Esophagus muscularis mucosa (tissue), 4 donors: ENCODE data around the gene PIK3R4. TPM values are rescaled to one million over a fixed set of nuclear protein-coding genes. Genes with fewer than 3 reads are reported as not detected.

Experiments
- DNase-seq: peaks from one replicate; pipeline ENCODE4 v3.0.0-alpha.2; 2017; ENCODE audit errors: extremely low spot score
- H3K27ac ChIP-seq, 4 donors: fragments of 200-600 bp; sonication (generic); replicated peaks in 1 of 4; 1 replicate in 3 of 4; 2 replicates in 1 of 4; pipeline ENCODE4 v1.5.1; 2016 to 2019; ENCODE audit warnings: mild to moderate bottlenecking in 1 of 4
- H3K27me3 ChIP-seq, 4 donors: fragments of 200-600 bp; sonication (generic); one replicate each; pipeline versions ENCODE4 v1.5.1 to v1.6.0; 2016 to 2019
- H3K36me3 ChIP-seq, 4 donors: fragments of 200-600 bp; sonication (generic); one replicate each; pipeline ENCODE4 v1.5.1; 2016 to 2019
- H3K4me1 ChIP-seq, 4 donors: fragments of 200-600 bp; sonication (generic); one replicate each; pipeline ENCODE4 v1.5.1; 2016 to 2019
- H3K4me3 ChIP-seq, 4 donors: fragments of 200-600 bp; sonication (generic); 1 replicate in 2 of 4; 2 replicates in 2 of 4; pipeline ENCODE4 v1.5.1; 2016 to 2019; ENCODE audit warnings: mild to moderate bottlenecking in 4 of 4, moderate library complexity in 1 of 4
- H3K9me3 ChIP-seq, 4 donors: fragments of 200-600 bp; sonication (generic); 1 replicate in 3 of 4; 2 replicates in 1 of 4; pipeline ENCODE4 v1.5.1; 2016 to 2019
- EP300 ChIP-seq: sonication (generic); formaldehyde crosslinking; IDR thresholded peaks from one replicate; pipeline ENCODE4 v1.6.1; 2017; ENCODE audit warnings: antibody characterized with exemption
- POLR2A ChIP-seq: fragments of 450-650 bp; IDR thresholded peaks from one replicate; pipeline ENCODE4 v1.6.1; 2017; ENCODE audit warnings: antibody characterized with exemption, moderate library complexity, mild to moderate bottlenecking, low read depth
- POLR2AphosphoS5 ChIP-seq, 2 donors: sonication (generic); formaldehyde crosslinking; IDR thresholded peaks; one replicate each; pipeline ENCODE4 v1.6.1; 2017; ENCODE audit warnings: antibody characterized with exemption in 2 of 2
- WGBS: methylation state at CpG from one replicate; pipeline ENCODE4 v1.1.5; 2018; 5-methylcytosine and 5-hydroxymethylcytosine counted together
- intact Hi-C: fragments of 100-400 bp; cut with DNase I; formaldehyde crosslinking; loops from one replicate; pipeline ENCODE4 v1.15.1; 2023
- total RNA-seq, 4 donors: library from RNA; depleted of rRNA; stranded (reverse); fragments of >200 nt; gene quantifications; one replicate each; pipeline versions ENCODE4 v1.1.0 to v1.2.1, GENCODE V29; 2016
- TF ChIP-seq, protein P1 (sequence below), 3 experiments: fragments of 200-600 bp in 2 of 3; fragments of 450-650 bp in 1 of 3; sonication (generic) in 2 of 3; IDR thresholded peaks; one replicate each; pipeline ENCODE4 v1.5.1; 2017 to 2019; ENCODE audit warnings: antibody characterized with exemption in 3 of 3, mild to moderate bottlenecking in 2 of 3, moderate library complexity in 1 of 3

The PIK3R4 gene
- total RNA-seq, 4 donors from 2014 or later = 30.6 to 40.0 (median 38.0) TPM

DNA sequence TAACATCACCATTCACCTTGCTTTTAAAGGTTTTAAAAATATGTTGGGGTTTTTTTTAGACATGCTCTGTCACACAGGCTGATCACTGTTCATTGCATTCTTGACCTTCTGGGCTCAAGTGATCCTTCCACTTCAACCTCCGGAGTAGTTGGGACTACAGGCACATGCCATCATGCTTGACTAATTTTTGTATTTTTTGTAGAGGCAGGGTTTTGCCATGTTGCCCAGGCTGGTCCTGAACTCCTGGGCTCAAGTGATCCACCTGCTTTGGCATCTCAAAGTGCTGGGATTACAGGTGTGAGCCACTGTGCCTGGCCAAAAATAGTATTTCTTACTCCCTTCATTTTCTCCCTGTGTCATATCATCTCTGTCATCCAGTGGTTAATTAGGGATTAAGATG is 101.4 kb downstream of the PIK3R4 start:
- TF ChIP-seq POLR2A (no peak), EP300 (no peak), POLR2AphosphoS5 (IDR thresholded peaks at IDR 0.05) (no peak)
- Histone ChIP-seq H3K27ac (no peak overlapping the region), H3K9me3 (no peaks in the 10 kb centered on the region), H3K36me3 (no peaks in the 10 kb centered on the region), H3K27me3 (no peaks in the 10 kb centered on the region), H3K4me3 (no peak overlapping the region), H3K4me1 (no peaks in the 10 kb centered on the region)
- WGBS = 84% methylated on average over 1 of the region's 1 CpG
- peak; percentile 12 for DNase-seq
- intact Hi-C loops = no loop called here

DNA sequence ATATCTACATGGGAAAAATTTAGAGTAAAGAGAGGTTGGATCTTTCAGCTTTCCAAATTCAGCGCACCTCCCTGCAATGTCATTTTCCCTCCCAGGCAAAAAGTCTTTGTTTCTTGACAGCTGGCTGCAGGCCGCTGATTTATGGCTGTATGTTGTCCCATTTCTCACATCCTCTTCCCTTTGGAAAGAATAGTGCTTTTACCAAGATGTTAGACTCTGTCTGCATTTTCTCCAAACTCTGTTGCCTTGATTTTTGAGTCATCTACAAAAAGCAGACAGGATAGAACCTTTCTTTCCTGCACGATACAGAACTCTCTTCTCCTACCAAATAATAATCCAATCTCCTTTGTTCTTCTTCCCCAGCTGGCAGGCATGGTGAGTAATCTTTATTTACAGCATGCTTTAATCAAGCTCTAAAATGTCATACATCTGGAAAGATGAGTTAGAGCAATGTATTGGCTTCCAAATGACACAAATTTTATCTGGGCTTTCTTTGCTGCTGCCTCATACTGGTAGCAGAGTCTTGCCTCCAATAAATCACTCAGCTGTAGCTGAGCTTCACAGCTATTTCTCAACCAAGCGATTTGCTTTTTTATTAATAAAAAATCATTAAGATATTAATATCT is 101.9 kb downstream of the PIK3R4 start:
- H3K4me3 ChIP-seq = no peak overlapping the region
- TF ChIP-seq, protein P1, sequence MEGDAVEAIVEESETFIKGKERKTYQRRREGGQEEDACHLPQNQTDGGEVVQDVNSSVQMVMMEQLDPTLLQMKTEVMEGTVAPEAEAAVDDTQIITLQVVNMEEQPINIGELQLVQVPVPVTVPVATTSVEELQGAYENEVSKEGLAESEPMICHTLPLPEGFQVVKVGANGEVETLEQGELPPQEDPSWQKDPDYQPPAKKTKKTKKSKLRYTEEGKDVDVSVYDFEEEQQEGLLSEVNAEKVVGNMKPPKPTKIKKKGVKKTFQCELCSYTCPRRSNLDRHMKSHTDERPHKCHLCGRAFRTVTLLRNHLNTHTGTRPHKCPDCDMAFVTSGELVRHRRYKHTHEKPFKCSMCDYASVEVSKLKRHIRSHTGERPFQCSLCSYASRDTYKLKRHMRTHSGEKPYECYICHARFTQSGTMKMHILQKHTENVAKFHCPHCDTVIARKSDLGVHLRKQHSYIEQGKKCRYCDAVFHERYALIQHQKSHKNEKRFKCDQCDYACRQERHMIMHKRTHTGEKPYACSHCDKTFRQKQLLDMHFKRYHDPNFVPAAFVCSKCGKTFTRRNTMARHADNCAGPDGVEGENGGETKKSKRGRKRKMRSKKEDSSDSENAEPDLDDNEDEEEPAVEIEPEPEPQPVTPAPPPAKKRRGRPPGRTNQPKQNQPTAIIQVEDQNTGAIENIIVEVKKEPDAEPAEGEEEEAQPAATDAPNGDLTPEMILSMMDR (IDR thresholded peaks at IDR 0.05) = no peak
- no peak for TF ChIP-seq POLR2A
- intact Hi-C loops = no loop called here
- H3K27me3 ChIP-seq = no peaks in the 10 kb centered on the region
- no peak overlapping the region for H3K27ac ChIP-seq
- H3K36me3 ChIP-seq = no peaks in the 10 kb centered on the region
- no peaks in the 10 kb centered on the region for H3K9me3 ChIP-seq
- WGBS = 49% methylated on average over 4 of the region's 4 CpGs
- peak; percentile 12 for DNase-seq
- no peaks in the 10 kb centered on the region for H3K4me1 ChIP-seq

DNA sequence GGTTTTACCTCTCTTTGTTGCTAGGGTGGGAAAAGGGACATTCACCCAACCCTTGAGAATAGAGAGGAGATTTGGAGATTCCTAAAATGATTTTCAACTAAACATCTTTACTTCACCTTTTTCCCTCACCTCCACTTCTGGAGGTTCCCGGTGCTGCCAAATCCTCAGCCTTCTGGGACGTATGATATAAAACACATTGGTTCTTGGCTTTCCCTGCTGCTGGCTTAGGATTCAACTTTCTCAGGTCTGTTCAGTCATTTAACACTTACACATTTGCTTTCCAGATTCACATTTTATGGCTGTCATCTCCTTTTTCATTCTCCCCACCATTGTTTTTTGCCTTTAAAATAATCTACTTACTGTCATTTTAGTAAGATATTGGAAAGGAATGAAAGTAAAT is 106.6 kb downstream of the PIK3R4 start:
- no peaks in the 10 kb centered on the region for H3K9me3 ChIP-seq
- peak; percentile 60 for DNase-seq
- TF ChIP-seq, protein P1 (IDR thresholded peaks at IDR 0.05) = no peak
- no peak for TF ChIP-seq EP300
- no peak for TF ChIP-seq POLR2AphosphoS5 (IDR thresholded peaks at IDR 0.05)
- no peak for TF ChIP-seq POLR2A

DNA sequence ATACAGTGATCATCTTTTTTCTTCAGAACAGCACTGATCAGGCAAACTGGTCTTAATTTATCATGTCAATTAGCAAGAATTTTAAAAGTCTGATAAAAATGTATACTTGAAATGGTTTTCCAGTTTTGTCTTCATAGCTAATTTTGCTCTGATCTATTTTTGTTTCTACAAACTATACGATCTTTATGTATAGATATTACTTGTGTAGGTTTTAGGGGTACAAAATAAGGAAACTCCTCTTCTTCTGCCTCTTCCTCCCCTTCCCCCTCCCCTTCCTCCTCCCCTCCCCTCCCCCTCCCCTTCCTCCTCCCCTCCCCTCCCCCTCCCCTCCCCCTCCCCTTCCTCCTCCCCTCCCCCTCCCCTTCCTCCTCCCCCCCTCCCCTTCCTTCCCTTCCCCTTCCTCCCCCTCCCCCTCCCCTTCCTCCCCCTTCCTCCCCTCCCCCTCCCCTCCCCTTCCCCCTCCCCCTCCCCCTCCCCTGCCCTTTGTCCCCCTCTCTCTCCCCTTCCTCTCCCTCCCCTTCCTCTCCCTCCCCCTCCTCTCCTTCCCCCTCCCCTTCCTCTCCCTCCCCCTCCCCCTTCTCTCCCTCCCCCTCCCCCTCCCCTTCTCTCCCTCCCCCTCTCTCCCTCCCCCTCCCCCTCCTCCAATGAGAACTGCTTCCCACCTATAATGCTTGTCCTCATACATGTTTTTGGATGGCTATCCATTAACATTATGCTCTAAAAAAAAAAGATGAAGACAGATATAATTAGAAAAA is 110.0 kb downstream of the PIK3R4 start:
- intact Hi-C loops = no loop called here
- Histone ChIP-seq H3K4me3 (no peak overlapping the region), H3K4me1 (no peaks in the 10 kb centered on the region), H3K9me3 (no peaks in the 10 kb centered on the region), H3K27me3 (no peaks in the 10 kb centered on the region), H3K36me3 (no peaks in the 10 kb centered on the region), H3K27ac (no peak overlapping the region)
- DNase-seq = no peak
- TF ChIP-seq EP300 = no peak
- no peak for TF ChIP-seq POLR2AphosphoS5 (IDR thresholded peaks at IDR 0.05)
- no peak for TF ChIP-seq POLR2A
- TF ChIP-seq, protein P1 (IDR thresholded peaks at IDR 0.05) = no peak
- 69% methylated on average over 1 of the region's 1 CpG for WGBS

More for the DNA sequence above, 106.6 kb downstream of the PIK3R4 start:
- H3K4me1 ChIP-seq = no peaks in the 10 kb centered on the region
- H3K27ac ChIP-seq = no peak overlapping the region
- no peaks in the 10 kb centered on the region for H3K36me3 ChIP-seq
- H3K4me3 ChIP-seq = no peak overlapping the region
- intact Hi-C loops = no loop called here
- WGBS = 37% methylated on average over 2 of the region's 2 CpGs
- no peaks in the 10 kb centered on the region for H3K27me3 ChIP-seq

DNA sequence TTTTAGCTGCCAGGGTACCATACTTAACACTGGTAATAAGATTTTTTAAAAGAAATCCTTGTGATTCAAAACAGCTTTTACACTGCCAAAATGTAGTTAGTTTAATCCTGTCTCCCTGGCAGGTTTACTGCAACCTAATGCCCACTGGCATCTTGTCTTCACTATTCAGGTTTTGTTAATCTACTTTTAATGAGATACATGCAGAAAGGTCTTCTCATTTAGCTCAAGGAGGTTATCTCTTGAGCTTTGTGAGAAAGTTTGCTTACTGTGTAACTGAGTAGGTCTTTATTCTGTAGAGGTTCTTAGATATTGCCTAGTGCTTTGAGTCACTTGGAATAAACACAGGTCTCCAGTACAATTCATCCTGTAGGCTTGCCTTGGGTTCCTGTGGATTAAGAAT is 110.7 kb downstream of the PIK3R4 start:
- no peak overlapping the region for H3K27ac ChIP-seq
- no peaks in the 10 kb centered on the region for H3K9me3 ChIP-seq
- H3K36me3 ChIP-seq = no peaks in the 10 kb centered on the region
- H3K27me3 ChIP-seq = no peaks in the 10 kb centered on the region
- no peaks in the 10 kb centered on the region for H3K4me1 ChIP-seq
- peak; percentile 14 for DNase-seq
- intact Hi-C loops = no loop called here
- TF ChIP-seq, protein P1 (IDR thresholded peaks at IDR 0.05) = no peak
- TF ChIP-seq POLR2A (no peak), POLR2AphosphoS5 (IDR thresholded peaks at IDR 0.05) (no peak), EP300 (no peak)
- H3K4me3 ChIP-seq = no peak overlapping the region
